Measurements from ENCODE around the gene FOXD3.

FOXD3 gene

DNA sequence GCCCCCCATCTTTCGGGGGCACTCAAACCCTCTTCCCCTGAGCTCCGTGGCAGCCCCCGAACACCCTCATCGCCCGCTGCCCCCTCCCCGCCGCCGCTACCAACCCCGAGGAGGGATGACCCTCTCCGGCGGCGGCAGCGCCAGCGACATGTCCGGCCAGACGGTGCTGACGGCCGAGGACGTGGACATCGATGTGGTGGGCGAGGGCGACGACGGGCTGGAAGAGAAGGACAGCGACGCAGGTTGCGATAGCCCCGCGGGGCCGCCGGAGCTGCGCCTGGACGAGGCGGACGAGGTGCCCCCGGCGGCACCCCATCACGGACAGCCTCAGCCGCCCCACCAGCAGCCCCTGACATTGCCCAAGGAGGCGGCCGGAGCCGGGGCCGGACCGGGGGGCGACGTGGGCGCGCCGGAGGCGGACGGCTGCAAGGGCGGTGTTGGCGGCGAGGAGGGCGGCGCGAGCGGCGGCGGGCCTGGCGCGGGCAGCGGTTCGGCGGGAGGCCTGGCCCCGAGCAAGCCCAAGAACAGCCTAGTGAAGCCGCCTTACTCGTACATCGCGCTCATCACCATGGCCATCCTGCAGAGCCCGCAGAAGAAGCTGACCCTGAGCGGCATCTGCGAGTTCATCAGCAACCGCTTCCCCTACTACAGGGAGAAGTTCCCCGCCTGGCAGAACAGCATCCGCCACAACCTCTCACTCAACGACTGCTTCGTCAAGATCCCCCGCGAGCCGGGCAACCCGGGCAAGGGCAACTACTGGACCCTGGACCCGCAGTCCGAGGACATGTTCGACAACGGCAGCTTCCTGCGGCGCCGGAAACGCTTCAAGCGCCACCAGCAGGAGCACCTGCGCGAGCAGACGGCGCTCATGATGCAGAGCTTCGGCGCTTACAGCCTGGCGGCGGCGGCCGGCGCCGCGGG, 837 bp downstream of the FOXD3 start:
- H3K4me1 ChIP-seq (ENCODE audit: control insufficient read depth in 1 of 2, insufficient read depth in 2 of 2, low read length in 2 of 2) = peaks cover 17 to 18% of the 10 kb centered on the region in 2 experiments
- peak overlapping the region; percentile 25 for H2AFZ ChIP-seq (ENCODE audit: insufficient read depth, low read length, poor library complexity)
- no peaks in the 10 kb centered on the region for H3K36me3 ChIP-seq (ENCODE audit: control insufficient read depth in 1 of 2, insufficient read depth in 2 of 2, low read length in 2 of 2)
- H3K9me3 ChIP-seq (ENCODE audit: insufficient read depth, low read depth, low read length) = peaks cover 5% of the 10 kb centered on the region
- H3K27me3 ChIP-seq (ENCODE audit: insufficient read depth, low read length) = peaks cover 87% of the 10 kb centered on the region
- H4K12ac ChIP-seq (ENCODE audit: low read depth, low read length) = no peak overlapping the region
- H4K8ac ChIP-seq (ENCODE audit: low read depth, low read length) = no peak overlapping the region
- H3K79me1 ChIP-seq (ENCODE audit: low read length) = no peaks in the 10 kb centered on the region
- no peak overlapping the region for H3K27ac ChIP-seq (ENCODE audit: low read depth, low read length)
- H2AK5ac ChIP-seq (ENCODE audit: low read length) = no peak overlapping the region
- H2BK5ac ChIP-seq (ENCODE audit: low read depth, low read length, poor library complexity) = no peak overlapping the region
- WGBS (ENCODE audit: extremely low coverage, insufficient coverage, insufficient read length) = no CpG with 5 or more reads among the region's 104 CpGs
- no peak overlapping the region for H3K23ac ChIP-seq (ENCODE audit: low read length)
- no peak overlapping the region for H3K18ac ChIP-seq (ENCODE audit: low read length)
- no peaks in the 10 kb centered on the region for H3K79me2 ChIP-seq (ENCODE audit: control insufficient read depth, insufficient read depth, low read length, poor library complexity)
- no peak overlapping the region for H3K14ac ChIP-seq (ENCODE audit: low read length)
- peak; percentile 27 to 50 for DNase-seq
- H3K4me2 ChIP-seq (ENCODE audit: low read length) = peak overlapping the region; percentile 70
- no peak overlapping the region for H3K4ac ChIP-seq (ENCODE audit: low read depth, low read length)
- H4K91ac ChIP-seq (ENCODE audit: low read depth, low read length) = no peak overlapping the region
- H3K9ac ChIP-seq (ENCODE audit: low read length) = no peak overlapping the region
- H2BK120ac ChIP-seq (ENCODE audit: insufficient read depth, low read length, poor library complexity) = no peak overlapping the region
- H2BK12ac ChIP-seq (ENCODE audit: low read length) = no peak overlapping the region
- H3K4me3 ChIP-seq (ENCODE audit: low read depth, low read length) = no peak overlapping the region

DNA sequence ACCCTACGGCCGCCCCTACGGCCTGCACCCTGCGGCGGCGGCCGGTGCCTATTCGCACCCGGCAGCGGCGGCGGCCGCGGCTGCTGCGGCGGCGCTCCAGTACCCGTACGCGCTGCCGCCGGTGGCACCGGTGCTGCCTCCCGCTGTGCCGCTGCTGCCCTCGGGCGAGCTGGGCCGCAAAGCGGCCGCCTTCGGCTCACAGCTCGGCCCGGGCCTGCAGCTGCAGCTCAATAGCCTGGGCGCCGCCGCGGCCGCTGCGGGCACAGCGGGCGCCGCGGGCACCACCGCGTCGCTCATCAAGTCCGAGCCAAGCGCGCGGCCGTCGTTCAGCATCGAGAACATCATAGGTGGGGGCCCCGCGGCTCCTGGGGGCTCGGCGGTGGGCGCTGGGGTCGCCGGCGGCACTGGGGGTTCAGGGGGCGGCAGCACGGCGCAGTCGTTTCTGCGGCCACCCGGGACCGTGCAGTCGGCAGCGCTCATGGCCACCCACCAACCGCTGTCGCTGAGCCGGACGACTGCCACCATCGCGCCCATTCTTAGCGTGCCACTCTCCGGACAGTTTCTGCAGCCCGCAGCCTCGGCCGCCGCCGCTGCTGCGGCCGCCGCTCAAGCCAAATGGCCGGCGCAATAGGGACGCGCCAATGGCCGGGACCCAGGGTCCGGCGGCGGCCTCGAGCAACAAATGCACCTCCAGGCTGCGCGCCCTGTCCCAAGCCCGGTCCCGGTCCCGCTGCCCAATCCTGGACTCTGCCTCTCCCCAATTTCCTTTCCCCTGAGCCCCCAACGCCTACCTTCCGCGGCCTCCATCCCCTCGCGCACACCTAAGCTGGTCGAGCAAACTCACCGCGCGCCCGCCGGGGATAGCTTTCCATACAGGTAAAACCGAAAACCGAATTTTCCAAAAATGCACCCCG, 1.8 kb downstream of the FOXD3 start:
- Histone ChIP-seq H3K4me3 (ENCODE audit: low read depth, low read length) (no peak overlapping the region), H2BK120ac (ENCODE audit: insufficient read depth, low read length, poor library complexity) (no peak overlapping the region), H4K91ac (ENCODE audit: low read depth, low read length) (no peak overlapping the region), H4K8ac (ENCODE audit: low read depth, low read length) (no peak overlapping the region), H3K36me3 (ENCODE audit: control insufficient read depth in 1 of 2, insufficient read depth in 2 of 2, low read length in 2 of 2) (no peaks in the 10 kb centered on the region), H4K12ac (ENCODE audit: low read depth, low read length) (no peak overlapping the region), H2AFZ (ENCODE audit: insufficient read depth, low read length, poor library complexity) (no peak overlapping the region), H3K4me1 (ENCODE audit: control insufficient read depth in 1 of 2, insufficient read depth in 2 of 2, low read length in 2 of 2) (peaks cover 17 to 18% of the 10 kb centered on the region in 2 experiments), H3K79me1 (ENCODE audit: low read length) (no peaks in the 10 kb centered on the region), H3K4ac (ENCODE audit: low read depth, low read length) (no peak overlapping the region), H3K4me2 (ENCODE audit: low read length) (peak overlapping the region; percentile 70), H3K18ac (ENCODE audit: low read length) (no peak overlapping the region), H3K9ac (ENCODE audit: low read length) (no peak overlapping the region), H2AK5ac (ENCODE audit: low read length) (no peak overlapping the region), H2BK12ac (ENCODE audit: low read length) (no peak overlapping the region), H3K27me3 (ENCODE audit: insufficient read depth, low read length) (peaks cover 87% of the 10 kb centered on the region), H3K14ac (ENCODE audit: low read length) (no peak overlapping the region), H3K23ac (ENCODE audit: low read length) (no peak overlapping the region), H3K9me3 (ENCODE audit: insufficient read depth, low read depth, low read length) (peaks cover 5% of the 10 kb centered on the region), H3K27ac (ENCODE audit: low read depth, low read length) (no peak overlapping the region), H3K79me2 (ENCODE audit: control insufficient read depth, insufficient read depth, low read length, poor library complexity) (no peaks in the 10 kb centered on the region), H2BK5ac (ENCODE audit: low read depth, low read length, poor library complexity) (no peak overlapping the region)
- no CpG with 5 or more reads among the region's 114 CpGs for WGBS (ENCODE audit: extremely low coverage, insufficient coverage, insufficient read length)
- peak; percentile 67 to 78 for DNase-seq

DNA sequence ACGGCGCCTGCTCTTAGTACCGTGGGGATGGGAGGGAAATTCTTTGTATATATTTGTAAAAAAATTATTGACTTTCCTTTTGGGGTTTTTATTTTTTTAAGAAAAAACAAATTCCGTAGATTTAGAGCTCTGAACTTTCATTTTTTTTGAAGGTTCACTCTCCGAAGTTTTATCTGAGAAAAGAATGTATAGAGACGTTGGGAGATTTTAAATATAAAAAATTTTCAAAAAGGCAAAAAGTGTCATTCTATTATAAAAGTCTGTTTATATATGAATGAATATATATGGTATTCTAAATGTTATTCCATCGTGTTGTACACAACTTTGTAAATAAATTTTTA, 2.4 kb downstream of the FOXD3 start:
- Histone ChIP-seq H3K27me3 (ENCODE audit: insufficient read depth, low read length) (peaks cover 87% of the 10 kb centered on the region), H3K23ac (ENCODE audit: low read length) (no peak overlapping the region), H3K9ac (ENCODE audit: low read length) (no peak overlapping the region), H2BK5ac (ENCODE audit: low read depth, low read length, poor library complexity) (no peak overlapping the region), H3K4me1 (ENCODE audit: control insufficient read depth in 1 of 2, insufficient read depth in 2 of 2, low read length in 2 of 2) (peaks cover 17 to 18% of the 10 kb centered on the region in 2 experiments), H2AFZ (ENCODE audit: insufficient read depth, low read length, poor library complexity) (no peak overlapping the region), H3K27ac (ENCODE audit: low read depth, low read length) (no peak overlapping the region), H3K14ac (ENCODE audit: low read length) (no peak overlapping the region), H3K36me3 (ENCODE audit: control insufficient read depth in 1 of 2, insufficient read depth in 2 of 2, low read length in 2 of 2) (no peaks in the 10 kb centered on the region), H3K79me1 (ENCODE audit: low read length) (no peaks in the 10 kb centered on the region), H2BK12ac (ENCODE audit: low read length) (no peak overlapping the region), H4K12ac (ENCODE audit: low read depth, low read length) (no peak overlapping the region), H3K18ac (ENCODE audit: low read length) (no peak overlapping the region), H3K79me2 (ENCODE audit: control insufficient read depth, insufficient read depth, low read length, poor library complexity) (no peaks in the 10 kb centered on the region), H3K4me3 (ENCODE audit: low read depth, low read length) (no peak overlapping the region), H2AK5ac (ENCODE audit: low read length) (no peak overlapping the region), H3K9me3 (ENCODE audit: insufficient read depth, low read depth, low read length) (peaks cover 5% of the 10 kb centered on the region), H4K91ac (ENCODE audit: low read depth, low read length) (no peak overlapping the region), H3K4me2 (ENCODE audit: low read length) (no peak overlapping the region), H2BK120ac (ENCODE audit: insufficient read depth, low read length, poor library complexity) (no peak overlapping the region), H4K8ac (ENCODE audit: low read depth, low read length) (no peak overlapping the region), H3K4ac (ENCODE audit: low read depth, low read length) (no peak overlapping the region)
- WGBS (ENCODE audit: extremely low coverage, insufficient coverage, insufficient read length) = no CpG with 5 or more reads among the region's 7 CpGs
- DNase-seq = no peak

DNA sequence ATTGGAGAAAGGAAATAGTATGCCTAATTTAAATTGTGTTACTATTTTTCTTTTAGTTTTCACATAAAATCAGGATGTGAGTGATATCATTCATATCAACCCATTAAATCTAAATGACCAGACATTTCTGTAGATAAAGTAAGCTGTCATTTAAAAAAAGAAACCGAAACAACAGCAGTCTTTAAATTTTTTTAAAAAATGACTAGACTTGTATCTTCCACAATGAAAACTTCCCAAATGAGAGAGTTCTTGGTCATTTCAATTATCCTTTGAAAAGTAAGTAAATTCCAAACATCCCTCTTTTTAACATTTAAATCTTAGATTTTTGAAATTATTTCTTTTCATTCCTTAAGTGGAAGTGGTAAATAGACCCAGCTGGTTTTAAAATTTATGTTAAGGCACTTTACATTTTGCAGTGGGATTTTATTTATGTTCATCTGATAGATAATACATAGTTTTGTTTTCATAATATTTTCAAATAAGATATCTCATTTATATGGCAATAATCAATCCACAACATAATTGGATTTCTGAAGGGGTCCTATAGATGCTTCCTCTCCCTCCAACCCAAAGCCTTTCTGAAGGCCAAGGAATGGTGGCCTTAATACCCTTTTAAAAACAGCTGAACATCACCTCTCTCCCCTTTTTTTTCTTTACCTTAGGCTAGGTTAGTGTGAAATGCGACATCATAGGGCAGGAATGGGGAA, 3.1 kb downstream of the FOXD3 start:
- no peak overlapping the region for H2AFZ ChIP-seq (ENCODE audit: insufficient read depth, low read length, poor library complexity)
- H3K18ac ChIP-seq (ENCODE audit: low read length) = no peak overlapping the region
- H3K36me3 ChIP-seq (ENCODE audit: control insufficient read depth in 1 of 2, insufficient read depth in 2 of 2, low read length in 2 of 2) = no peaks in the 10 kb centered on the region
- H3K79me2 ChIP-seq (ENCODE audit: control insufficient read depth, insufficient read depth, low read length, poor library complexity) = no peaks in the 10 kb centered on the region
- no peak overlapping the region for H3K4me2 ChIP-seq (ENCODE audit: low read length)
- no peaks in the 10 kb centered on the region for H3K79me1 ChIP-seq (ENCODE audit: low read length)
- H2AK5ac ChIP-seq (ENCODE audit: low read length) = no peak overlapping the region
- no peak overlapping the region for H2BK120ac ChIP-seq (ENCODE audit: insufficient read depth, low read length, poor library complexity)
- H2BK5ac ChIP-seq (ENCODE audit: low read depth, low read length, poor library complexity) = no peak overlapping the region
- no peak overlapping the region for H3K4me3 ChIP-seq (ENCODE audit: low read depth, low read length)
- no peak overlapping the region for H3K4ac ChIP-seq (ENCODE audit: low read depth, low read length)
- H4K12ac ChIP-seq (ENCODE audit: low read depth, low read length) = no peak overlapping the region
- H3K27ac ChIP-seq (ENCODE audit: low read depth, low read length) = no peak overlapping the region
- peaks cover 5% of the 10 kb centered on the region for H3K9me3 ChIP-seq (ENCODE audit: insufficient read depth, low read depth, low read length)
- H3K9ac ChIP-seq (ENCODE audit: low read length) = no peak overlapping the region
- no CpG with 5 or more reads among the region's 2 CpGs for WGBS (ENCODE audit: extremely low coverage, insufficient coverage, insufficient read length)
- no peak overlapping the region for H3K14ac ChIP-seq (ENCODE audit: low read length)
- no peak overlapping the region for H3K23ac ChIP-seq (ENCODE audit: low read length)
- H3K4me1 ChIP-seq (ENCODE audit: control insufficient read depth in 1 of 2, insufficient read depth in 2 of 2, low read length in 2 of 2) = peaks cover 17 to 18% of the 10 kb centered on the region in 2 experiments
- H4K91ac ChIP-seq (ENCODE audit: low read depth, low read length) = no peak overlapping the region
- peaks cover 87% of the 10 kb centered on the region for H3K27me3 ChIP-seq (ENCODE audit: insufficient read depth, low read length)
- DNase-seq = no peak
- H2BK12ac ChIP-seq (ENCODE audit: low read length) = no peak overlapping the region
- no peak overlapping the region for H4K8ac ChIP-seq (ENCODE audit: low read depth, low read length)

Measured in trophoblast cell (in vitro differentiated cells and primary cell).